Thyroid gland (tissue), 4 donors: ENCODE data around the gene PYCARD. TPM values are rescaled to one million over a fixed set of nuclear protein-coding genes. Genes with fewer than 3 reads are reported as not detected.
"Not testable (repeated sequence)": the region's sequence is repeated elsewhere in the genome, so short reads cannot be mapped to it uniquely, and the experiment has no call there.

ENCODE experiments used
- DNase-seq, 2 donors: peaks; one replicate each; pipeline ENCODE4 v3.0.0-alpha.2; 2019
- H3K27ac ChIP-seq, 3 donors: fragments of 200-600 bp; sonication (generic); 1 replicate in 2 of 3; 2 replicates in 1 of 3; pipeline ENCODE4 v1.5.1; 2016 to 2019; ENCODE audit warnings: mild to moderate bottlenecking in 1 of 3, moderate library complexity in 1 of 3
- H3K27me3 ChIP-seq: fragments of 200-600 bp; sonication (generic); one replicate; pipeline ENCODE4 v1.5.1; 2019
- H3K36me3 ChIP-seq, 2 donors: fragments of 200-600 bp; sonication (generic); one replicate each; pipeline ENCODE4 v1.5.1; 2016 to 2019
- H3K4me1 ChIP-seq, 2 donors: fragments of 200-600 bp; sonication (generic); one replicate each; pipeline ENCODE4 v1.5.1; 2017 to 2019
- H3K4me3 ChIP-seq, 3 donors: fragments of 200-600 bp; sonication (generic); replicated peaks in 1 of 3; 1 replicate in 2 of 3; 2 replicates in 1 of 3; pipeline ENCODE4 v1.5.1; 2016; ENCODE audit warnings: mild to moderate bottlenecking in 1 of 3
- H3K9me3 ChIP-seq: fragments of 200-600 bp; sonication (generic); one replicate; pipeline ENCODE4 v1.5.1; 2017
- CTCF ChIP-seq, 6 experiments: fragments of 200-600 bp in 3 of 6; fragments of 450-650 bp in 3 of 6; sonication (generic) in 3 of 6; IDR thresholded peaks; one replicate each; pipeline ENCODE4 v1.5.1; 2016 to 2019; ENCODE audit warnings: antibody characterized with exemption in 6 of 6, mild to moderate bottlenecking in 2 of 6, inconsistent platforms in 1 of 6, moderate library complexity in 1 of 6
- POLR2A ChIP-seq, 2 donors: fragments of 450-650 bp; IDR thresholded peaks; one replicate each; pipeline ENCODE4 v1.6.1; 2017; ENCODE audit warnings: antibody characterized with exemption in 2 of 2, mild to moderate bottlenecking in 2 of 2, moderate library complexity in 1 of 2
- WGBS, 2 donors: methylation state at CpG; one replicate each; pipeline ENCODE4 v1.1.5; 2017; 5-methylcytosine and 5-hydroxymethylcytosine counted together
- intact Hi-C: fragments of 100-400 bp; cut with DNase I; formaldehyde crosslinking; loops from one replicate; pipeline ENCODE4 v1.15.1; 2023
- total RNA-seq, 4 donors: library from RNA; depleted of rRNA; stranded (reverse); fragments of >200 nt; gene quantifications; one replicate each; pipeline ENCODE4 v1.2.3, GENCODE V29; 2016

Gene PYCARD
- total RNA-seq, 4 donors from 2014 or later = 4.8 to 21.4 (median 12.4) TPM

- 76 to 80% methylated on average over 5 to 7 of the region's 7 CpGs for WGBS, 2 donors
These were observed 4.2 kb downstream of the PYCARD start for GRCh38 chr16:31198207-31198882.

GRCh38 chr16:31196324-31197088, 6.1 kb downstream of the PYCARD start:
- no peaks in the 10 kb centered on the region for H3K27me3 ChIP-seq
- DNase-seq = no peak
- intact Hi-C loops = no loop called here
- H3K4me1 ChIP-seq = peaks cover 0 to 10% of the 10 kb centered on the region in 2 donors
- H3K36me3 ChIP-seq = peaks cover 47 to 48% of the 10 kb centered on the region in 2 donors
- H3K27ac ChIP-seq = no peak overlapping the region
- H3K9me3 ChIP-seq = no peaks in the 10 kb centered on the region
- TF ChIP-seq CTCF (IDR thresholded peaks at IDR 0.05) = no peak
- no peak for TF ChIP-seq POLR2A (IDR thresholded peaks at IDR 0.05)
- 80 to 86% methylated on average over 17 of the region's 17 CpGs for WGBS, 2 donors
- H3K4me3 ChIP-seq = no peak overlapping the region

More at GRCh38 chr16:31198207-31198882, 4.2 kb downstream of the PYCARD start:
- H3K4me1 ChIP-seq = peaks cover 0 to 19% of the 10 kb centered on the region in 2 donors
- no peak for DNase-seq
- no peak overlapping the region for H3K4me3 ChIP-seq
- no peak overlapping the region for H3K27ac ChIP-seq
- intact Hi-C loops = no loop called here
- H3K27me3 ChIP-seq = no peaks in the 10 kb centered on the region
- TF ChIP-seq CTCF (IDR thresholded peaks at IDR 0.05) = no peak
- H3K36me3 ChIP-seq = peaks cover 29 to 30% of the 10 kb centered on the region in 2 donors
- H3K9me3 ChIP-seq = no peaks in the 10 kb centered on the region

- DNase-seq, H3K4me1 ChIP-seq, H3K27me3 ChIP-seq, H3K9me3 ChIP-seq, H3K27ac ChIP-seq, intact Hi-C loops, H3K4me3 ChIP-seq: not testable (repeated sequence)
- WGBS, 2 donors = 97% methylated on average over 11 of the region's 11 CpGs
- peaks cover 54% of the 10 kb centered on the region in 2 donors for H3K36me3 ChIP-seq
These were observed 6.7 kb downstream of the PYCARD start for GRCh38 chr16:31195861-31196260.

- Histone ChIP-seq H3K4me3 (no peak overlapping the region), H3K36me3 (peaks cover 63 to 64% of the 10 kb centered on the region in 2 donors), H3K9me3 (no peaks in the 10 kb centered on the region), H3K27me3 (no peaks in the 10 kb centered on the region), H3K27ac (no peak overlapping the region), H3K4me1 (no peaks in the 10 kb centered on the region)
- WGBS, 2 donors = 82 to 91% methylated on average over 7 of the region's 7 CpGs
- DNase-seq = no peak
- intact Hi-C loops = no loop called here
- TF ChIP-seq POLR2A (IDR thresholded peaks at IDR 0.05) (no peak), CTCF (IDR thresholded peaks at IDR 0.05) (no peak)
These were observed 7.7 kb downstream of the PYCARD start for GRCh38 chr16:31194898-31195297.

GRCh38 chr16:31193874-31194273, 8.7 kb downstream of the PYCARD start:
- no peak overlapping the region for H3K4me3 ChIP-seq
- TF ChIP-seq CTCF (IDR thresholded peaks at IDR 0.05) = no peak
- no peak for TF ChIP-seq POLR2A (IDR thresholded peaks at IDR 0.05)
- no peak for DNase-seq
- peaks cover 74% of the 10 kb centered on the region in 2 donors for H3K36me3 ChIP-seq
- H3K27ac ChIP-seq = no peak overlapping the region
- H3K9me3 ChIP-seq = no peaks in the 10 kb centered on the region
- H3K4me1 ChIP-seq = no peaks in the 10 kb centered on the region
- no peaks in the 10 kb centered on the region for H3K27me3 ChIP-seq
- 92 to 93% methylated on average over 2 of the region's 2 CpGs for WGBS, 2 donors
- intact Hi-C loops = no loop called here
